ENCODE measurements around the gene LRRTM4.
"Not testable (repeated sequence)": the region's sequence is repeated elsewhere in the genome, so short reads cannot be mapped to it uniquely, and the experiment has no call there.

Gene LRRTM4

DNA sequence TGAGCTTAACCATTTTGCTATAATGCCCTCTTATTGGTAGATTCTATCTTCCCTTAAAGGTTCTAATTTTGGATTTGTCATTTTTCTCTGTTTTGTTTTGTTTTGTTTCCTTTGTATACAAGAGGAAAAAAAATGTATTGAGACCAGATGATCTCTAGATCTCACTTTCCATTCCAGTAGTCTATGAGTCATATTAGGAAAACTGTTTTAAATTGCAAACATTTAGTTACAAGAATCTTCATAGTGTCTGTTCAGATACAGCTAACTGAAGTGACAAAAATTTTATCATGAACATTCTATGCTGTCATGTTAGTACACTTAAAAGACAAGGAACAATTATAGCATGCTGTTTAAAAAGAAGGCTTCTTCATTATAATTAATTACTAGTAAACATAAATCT is 322.8 kb downstream of the LRRTM4 start:
- no peak for TF ChIP-seq ZNF274 (IDR thresholded peaks at IDR 0.05; ENCODE audit: low read depth, low read length)
- H3K4me3 ChIP-seq (ENCODE audit: low read length) = no peak overlapping the region

DNA sequence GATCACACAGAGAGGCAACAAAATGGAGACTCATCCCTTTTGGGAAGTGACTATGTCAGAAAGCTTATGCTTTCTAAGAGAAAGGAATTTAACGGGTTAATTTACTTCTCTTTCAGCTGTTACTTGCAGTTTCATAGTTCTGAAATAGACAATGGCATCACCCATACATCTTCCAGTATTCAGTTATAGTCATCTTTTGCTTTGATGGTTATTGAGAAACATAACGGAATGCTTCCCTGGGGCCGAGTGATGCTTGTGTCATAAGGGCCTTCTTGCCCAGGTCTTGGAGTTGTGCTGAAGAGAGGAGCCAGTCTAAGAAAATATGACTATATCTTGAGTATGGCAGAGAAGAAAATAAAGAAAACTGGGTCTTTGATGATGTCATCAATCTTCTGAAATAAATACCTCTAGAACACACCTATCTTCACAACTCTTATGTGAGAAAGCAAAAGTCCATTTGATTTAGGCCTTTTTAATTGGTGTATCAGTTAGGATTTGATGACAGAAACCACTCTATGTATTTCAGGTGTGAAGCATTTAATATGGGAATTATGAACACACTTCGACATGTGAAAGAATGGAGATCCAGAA is 328.2 kb downstream of the LRRTM4 start:
- no peak overlapping the region for H3K4me3 ChIP-seq (ENCODE audit: low read length)
- no peak for TF ChIP-seq ZNF274 (IDR thresholded peaks at IDR 0.05; ENCODE audit: low read depth, low read length)

DNA sequence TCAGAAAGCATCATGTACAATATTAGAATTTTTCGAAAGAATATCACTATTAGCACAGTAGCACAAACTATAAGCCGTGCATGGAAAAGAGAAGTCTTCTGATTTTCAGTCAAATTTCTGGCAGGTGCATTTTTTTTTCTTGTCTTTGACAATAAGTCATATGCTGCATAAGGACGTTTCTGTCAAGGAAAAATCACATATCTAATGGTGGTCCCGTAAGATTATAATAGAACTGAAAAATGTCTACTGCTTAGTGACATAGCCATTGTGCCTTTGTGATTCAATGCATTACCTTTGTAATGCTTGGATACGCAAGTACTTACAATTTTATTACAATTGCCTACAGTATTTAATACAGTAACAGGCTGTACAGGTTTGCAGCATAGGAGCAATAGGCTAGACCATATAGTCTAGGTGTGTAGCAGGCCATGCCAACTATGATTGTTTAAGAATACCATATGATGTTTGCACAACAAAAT is 329.3 kb downstream of the LRRTM4 start:
- no peak overlapping the region for H3K4me3 ChIP-seq (ENCODE audit: low read length)
- TF ChIP-seq ZNF274 (IDR thresholded peaks at IDR 0.05; ENCODE audit: low read depth, low read length) = no peak

DNA sequence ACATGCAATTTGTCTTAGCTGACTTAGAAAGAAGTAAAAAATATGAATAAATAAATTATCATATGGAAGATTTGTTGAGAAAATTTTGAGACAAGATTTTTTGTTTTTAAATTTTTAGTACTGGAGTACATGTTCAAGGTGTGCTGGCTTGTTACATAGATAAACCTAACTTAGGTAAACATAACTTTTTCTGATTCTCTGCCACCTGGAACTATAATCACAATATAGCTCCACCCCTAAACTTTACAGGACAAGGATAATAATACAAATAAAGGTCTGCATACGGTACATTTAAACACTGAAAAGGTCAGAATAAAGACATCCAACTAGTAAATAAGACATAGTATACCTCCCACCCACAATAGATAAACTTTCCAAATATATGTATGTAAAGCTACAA is 330.5 kb downstream of the LRRTM4 start:
- H3K4me3 ChIP-seq (ENCODE audit: low read length) = no peak overlapping the region
- no peak for TF ChIP-seq ZNF274 (IDR thresholded peaks at IDR 0.05; ENCODE audit: low read depth, low read length)

DNA sequence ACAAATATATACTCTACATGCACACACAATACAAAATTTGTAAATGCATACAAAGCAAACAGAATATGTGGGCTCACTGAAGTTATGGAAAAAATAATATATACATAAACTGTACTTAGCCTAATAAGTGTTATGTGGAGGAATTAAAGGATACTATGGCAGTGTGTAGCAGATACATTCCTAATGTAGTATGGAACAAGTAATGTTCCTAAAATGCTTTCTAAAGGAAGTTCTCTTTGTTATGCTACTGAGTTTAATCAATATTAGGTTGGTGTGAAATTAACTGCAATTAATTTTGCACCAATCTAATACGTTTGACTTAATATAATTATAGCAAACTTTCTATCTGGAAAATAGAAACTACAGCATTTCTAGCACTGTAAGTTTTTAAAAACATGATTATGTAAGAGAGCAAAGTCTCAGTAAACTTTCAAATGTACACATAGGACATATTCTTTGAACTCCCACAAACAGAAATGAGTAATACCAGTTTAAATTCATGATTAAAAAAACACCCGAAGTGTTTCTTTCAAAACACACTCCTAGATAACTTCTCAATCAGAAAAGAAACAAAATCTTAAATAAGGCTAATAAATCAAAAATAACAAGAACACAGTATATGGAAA is 331.3 kb downstream of the LRRTM4 start:
- TF ChIP-seq ZNF274 (IDR thresholded peaks at IDR 0.05; ENCODE audit: low read depth, low read length) = no peak
- H3K4me3 ChIP-seq (ENCODE audit: low read length) = no peak overlapping the region

DNA sequence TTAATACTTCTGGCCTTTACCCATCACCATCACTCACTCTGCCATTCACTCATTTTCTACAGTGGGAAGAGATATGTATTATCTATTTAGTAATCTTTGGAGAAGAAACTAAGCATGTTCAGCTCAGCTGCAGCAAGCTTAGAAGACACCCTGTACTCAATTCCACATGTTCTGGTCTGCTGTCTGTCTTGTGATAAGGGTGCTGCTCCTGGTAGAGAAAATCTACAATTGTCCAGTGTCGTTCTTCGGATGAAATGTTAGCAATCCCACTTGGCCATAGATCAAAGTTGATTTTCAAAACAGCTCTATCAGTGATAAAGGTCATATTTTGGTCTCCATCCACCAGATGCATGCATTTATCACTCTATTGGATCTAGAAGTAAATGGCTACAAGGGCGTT is 337.1 kb downstream of the LRRTM4 start:
- H3K4me3 ChIP-seq (ENCODE audit: low read length) = no peak overlapping the region
- TF ChIP-seq ZNF274 (IDR thresholded peaks at IDR 0.05; ENCODE audit: low read depth, low read length) = no peak

DNA sequence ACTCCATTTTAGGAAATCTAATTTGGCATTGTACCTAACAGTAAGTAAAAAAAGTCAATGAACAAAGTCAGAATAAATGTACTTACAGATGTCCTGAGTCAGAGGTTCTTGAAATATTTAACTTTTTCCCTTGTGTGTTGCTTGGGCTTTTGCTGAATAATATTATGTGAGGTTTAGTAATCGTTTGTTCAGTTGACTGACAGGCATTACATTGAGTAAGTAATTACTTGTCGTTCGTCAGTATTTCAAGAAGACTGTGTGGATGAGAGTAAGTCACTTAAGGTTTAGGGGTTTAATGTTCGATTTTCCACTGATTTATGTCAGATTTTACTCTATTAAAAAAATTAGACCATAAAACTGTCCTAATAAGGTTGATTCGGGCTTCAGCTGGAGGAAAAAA is 342.9 kb downstream of the LRRTM4 start:
- H3K4me3 ChIP-seq (ENCODE audit: low read length) = no peak overlapping the region
- no peak for TF ChIP-seq ZNF274 (IDR thresholded peaks at IDR 0.05; ENCODE audit: low read depth, low read length)

DNA sequence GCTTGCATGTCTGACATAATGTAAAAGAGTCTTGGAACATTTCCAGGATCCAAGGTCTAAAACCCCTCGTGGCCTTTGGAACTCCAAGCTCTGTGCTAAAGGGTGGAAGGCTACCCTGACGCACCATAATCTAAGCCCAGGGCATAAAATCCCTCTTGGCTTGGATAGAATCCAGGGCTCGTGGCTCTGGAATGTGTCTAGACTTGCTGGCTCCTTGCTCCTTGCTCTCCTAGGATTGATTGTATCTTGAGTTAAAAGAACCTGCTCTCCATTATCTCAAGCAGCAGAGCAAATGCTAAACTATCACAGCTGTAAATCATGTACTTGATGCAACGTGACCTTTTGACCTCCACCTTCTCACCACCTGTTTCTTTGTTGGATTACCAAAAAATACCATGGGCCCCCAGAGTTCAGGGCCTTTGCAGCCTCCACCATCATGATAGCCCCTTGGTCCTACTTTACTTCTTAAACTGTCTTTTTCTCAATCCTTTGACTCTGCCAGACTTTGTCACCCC is 346.9 kb downstream of the LRRTM4 start:
- not testable (repeated sequence) for H3K4me3 ChIP-seq (ENCODE audit: low read length)

DNA sequence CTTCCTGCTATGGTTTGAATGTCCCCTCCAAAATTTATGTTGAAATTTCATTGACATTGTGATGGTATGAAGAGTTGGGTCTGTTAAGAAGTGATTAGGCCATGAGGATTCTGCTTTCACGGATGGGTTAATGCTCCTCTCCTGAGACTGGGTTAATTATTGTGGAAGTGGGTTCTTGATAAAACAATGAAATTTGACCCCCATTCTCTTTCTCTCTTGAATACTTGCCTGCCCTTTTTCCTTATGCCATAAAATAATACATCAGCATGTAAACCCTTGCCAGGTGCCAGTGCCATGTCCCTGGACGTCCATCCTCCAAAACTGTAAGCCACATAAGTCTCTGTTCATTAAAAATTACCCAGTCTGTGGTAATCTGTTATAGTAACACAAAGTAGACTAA is 352.8 kb downstream of the LRRTM4 start:
- TF ChIP-seq ZNF274 (IDR thresholded peaks at IDR 0.05; ENCODE audit: low read depth, low read length) = no peak
- H3K4me3 ChIP-seq (ENCODE audit: low read length) = no peak overlapping the region

DNA sequence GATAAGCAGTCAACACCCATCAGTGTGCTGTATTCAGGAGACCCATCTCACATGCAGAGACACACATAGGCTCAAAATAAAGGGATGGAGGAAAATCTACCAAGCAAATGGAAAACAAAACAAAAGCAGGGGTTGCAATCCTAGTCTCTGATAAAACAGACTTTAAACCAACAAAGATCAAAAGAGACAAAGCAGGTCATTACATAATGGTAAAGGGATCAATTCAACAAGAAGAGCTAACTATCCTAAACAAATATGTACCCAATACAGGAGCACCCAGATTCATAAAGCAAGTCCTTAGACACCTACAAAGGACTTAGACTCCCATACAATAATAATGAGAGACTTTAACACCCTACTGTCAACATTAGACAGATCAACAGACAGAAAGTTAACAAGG is 358.2 kb downstream of the LRRTM4 start:
- H3K4me3 ChIP-seq (ENCODE audit: low read length) = not testable (repeated sequence)

DNA sequence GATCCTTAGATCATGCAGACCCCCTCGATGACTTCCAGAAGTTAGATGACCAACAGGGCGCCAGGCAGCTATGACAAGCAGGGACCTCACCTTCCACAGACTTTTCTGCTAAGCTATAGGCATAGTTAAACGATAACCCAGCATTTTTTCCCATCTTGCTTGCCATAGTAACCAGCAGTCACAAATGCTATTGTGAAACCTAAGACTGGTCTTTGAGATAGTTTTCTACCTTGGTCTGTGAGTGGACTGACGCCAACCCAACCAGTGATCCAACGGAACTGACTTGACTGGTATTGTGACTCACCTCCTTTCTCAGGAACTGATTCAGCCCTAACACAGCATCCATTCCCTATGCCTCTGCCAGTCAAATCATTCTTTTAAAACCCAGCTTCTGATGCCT is 361.2 kb downstream of the LRRTM4 start:
- no peak for TF ChIP-seq ZNF274 (IDR thresholded peaks at IDR 0.05; ENCODE audit: low read depth, low read length)
- no peak overlapping the region for H3K4me3 ChIP-seq (ENCODE audit: low read length)

DNA sequence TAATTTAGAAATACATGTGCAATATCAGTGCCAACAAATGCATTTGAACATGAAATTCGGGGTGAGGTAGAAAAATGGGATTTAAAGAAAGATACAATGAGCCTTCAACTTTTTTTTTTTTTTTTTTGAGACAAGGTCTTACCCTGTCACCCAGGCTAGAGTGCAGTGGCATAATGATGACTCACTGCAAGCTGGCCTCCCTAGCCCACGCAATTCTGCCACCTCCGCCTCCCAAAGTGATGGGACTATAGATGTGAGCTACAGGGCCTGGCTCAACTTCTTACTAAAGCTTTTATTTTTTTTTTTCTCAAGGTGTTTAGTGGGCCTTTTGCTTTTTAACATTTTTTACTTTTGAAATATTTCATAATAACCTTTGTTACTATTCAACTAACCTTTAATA is 365.6 kb downstream of the LRRTM4 start:
- no peak for TF ChIP-seq ZNF274 (IDR thresholded peaks at IDR 0.05; ENCODE audit: low read depth, low read length)
- H3K4me3 ChIP-seq (ENCODE audit: low read length) = no peak overlapping the region

DNA sequence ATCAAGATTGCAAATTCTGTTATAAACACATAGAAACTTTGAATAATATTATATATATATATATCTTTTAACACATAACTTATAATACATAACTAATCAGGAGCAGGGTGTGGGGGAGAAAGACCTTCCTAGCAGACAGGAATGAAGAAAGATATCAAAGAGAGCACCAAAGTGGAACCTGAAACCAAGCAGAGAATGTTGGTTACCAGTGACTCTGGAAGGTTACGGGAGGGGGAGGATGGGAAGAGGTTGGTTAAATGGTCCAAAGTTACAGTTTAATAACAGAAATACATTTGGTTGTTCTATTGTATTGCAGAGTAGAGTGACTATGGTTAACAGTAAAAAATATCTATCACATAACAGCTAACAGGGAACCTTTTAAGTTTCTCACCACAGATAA is 366.7 kb downstream of the LRRTM4 start:
- no peak overlapping the region for H3K4me3 ChIP-seq (ENCODE audit: low read length)
- TF ChIP-seq ZNF274 (IDR thresholded peaks at IDR 0.05; ENCODE audit: low read depth, low read length) = no peak

DNA sequence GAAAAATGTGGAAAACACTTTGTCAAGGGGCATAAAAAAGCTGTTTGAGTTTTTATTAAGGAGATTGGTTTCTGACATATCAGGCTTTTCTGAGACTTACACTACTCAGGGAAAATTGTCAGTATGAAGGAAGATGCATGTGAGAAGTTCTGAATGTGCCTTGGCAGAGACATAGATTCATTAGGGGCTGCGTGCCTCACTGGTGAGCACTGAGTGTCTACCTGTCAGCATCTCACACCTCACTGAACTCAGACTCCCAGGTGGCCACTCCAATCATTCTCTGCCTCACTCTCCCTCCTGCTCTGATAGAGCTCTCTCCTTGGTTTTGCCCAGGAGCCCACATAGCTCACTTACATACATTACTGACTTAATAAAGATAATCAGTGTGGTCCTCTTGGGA is 372.6 kb downstream of the LRRTM4 start:
- no peak overlapping the region for H3K4me3 ChIP-seq (ENCODE audit: low read length)
- TF ChIP-seq ZNF274 (IDR thresholded peaks at IDR 0.05; ENCODE audit: low read depth, low read length) = no peak

DNA sequence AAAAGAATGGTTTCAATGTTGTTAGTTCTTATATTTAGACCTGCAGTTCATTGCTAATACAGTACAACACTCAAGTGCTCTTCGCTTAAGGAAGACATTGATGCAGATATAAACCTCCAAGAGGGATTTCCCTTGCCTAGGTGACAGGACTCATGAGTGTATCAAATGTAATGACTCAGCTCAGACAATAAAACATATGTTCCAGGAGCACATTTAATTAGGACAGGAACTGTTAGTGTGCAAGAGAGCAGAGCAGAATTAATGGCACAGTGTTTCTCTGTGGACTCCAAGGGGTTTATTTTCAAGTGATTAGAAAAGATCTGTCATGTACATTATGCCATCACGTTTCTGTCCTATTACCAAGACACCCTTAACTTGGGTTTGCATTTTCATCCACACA is 375.0 kb downstream of the LRRTM4 start:
- no peak for TF ChIP-seq ZNF274 (IDR thresholded peaks at IDR 0.05; ENCODE audit: low read depth, low read length)
- no peak overlapping the region for H3K4me3 ChIP-seq (ENCODE audit: low read length)

DNA sequence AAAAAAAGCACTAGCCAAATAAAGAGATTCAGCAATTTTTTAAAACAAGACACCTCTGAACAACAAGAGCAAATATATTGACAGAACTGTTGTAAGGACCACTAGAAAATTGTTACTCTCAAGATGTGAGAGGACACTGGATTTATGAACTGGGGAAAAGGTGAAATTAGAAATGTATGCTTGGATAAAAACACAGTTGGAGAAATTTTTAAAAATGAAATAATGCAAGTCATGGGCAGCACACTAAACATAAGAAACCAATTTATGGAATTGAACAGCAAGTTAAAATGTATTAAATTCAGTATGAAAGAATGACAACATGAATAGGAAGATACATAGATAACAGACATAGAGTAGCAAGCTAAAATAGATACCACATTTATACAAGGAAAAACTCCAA is 377.4 kb downstream of the LRRTM4 start:
- no peak for TF ChIP-seq ZNF274 (IDR thresholded peaks at IDR 0.05; ENCODE audit: low read depth, low read length)
- H3K4me3 ChIP-seq (ENCODE audit: low read length) = no peak overlapping the region
